ENCODE data around the gene CEPT1. TPM values are rescaled to one million over a fixed set of nuclear protein-coding genes. Genes with fewer than 3 reads are reported as not detected.

Gene CEPT1
- total RNA-seq, 1 experiment from 2014 or later, result 33.0 TPM

DNA sequence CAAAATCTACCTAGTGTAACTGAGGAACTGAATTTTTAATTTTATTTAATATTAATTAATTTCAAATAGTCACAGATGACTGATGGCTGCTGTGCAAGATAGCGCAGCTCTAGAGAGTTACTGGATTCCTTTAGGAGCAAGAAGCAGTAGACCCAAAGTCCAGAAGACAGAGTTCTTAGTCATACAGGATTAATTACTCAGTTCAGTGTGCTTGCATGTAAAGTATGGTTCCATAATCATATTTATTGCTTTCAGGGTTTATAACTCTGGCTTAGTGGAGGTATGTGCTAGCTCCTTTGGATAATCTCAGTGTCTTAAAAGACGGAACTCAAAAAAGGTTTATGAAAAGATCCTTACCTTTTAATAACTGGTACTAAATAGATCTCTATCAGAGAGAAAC, 17.4 kb downstream of the CEPT1 start:
- no peak overlapping the region for H3K9ac ChIP-seq (ENCODE audit: extremely low read depth, insufficient read length, low read length)
- no peak overlapping the region for H4K5ac ChIP-seq (ENCODE audit: insufficient read length, low read depth, low read length)
- H3K56ac ChIP-seq (ENCODE audit: insufficient read length, low read depth, low read length), result no peak overlapping the region
- H2BK12ac ChIP-seq (ENCODE audit: insufficient read length, low read depth, low read length), result no peak overlapping the region
- WGBS (ENCODE audit: extremely low coverage, insufficient read length, low lambda C conversion rate), result no CpG with 5 or more reads among the region's 2 CpGs
- no peak overlapping the region for H2BK15ac ChIP-seq (ENCODE audit: low read depth, low read length)
- Mint-ChIP-seq H3K27me3 (ENCODE audit: low read depth) (no peaks in the 10 kb centered on the region), H3K4me3 (no peak overlapping the region), H3K36me3 (ENCODE audit: insufficient read depth in 1 of 3, low read depth in 3 of 3) (peaks cover 16 to 43% (median 41%) of the 10 kb centered on the region in 3 experiments), H3K9me3 (no peaks in the 10 kb centered on the region; a peak in 1 of 5 replicates), H3K27ac (no peak overlapping the region), H3K4me1 (no peaks in the 10 kb centered on the region)
- no peaks in the 10 kb centered on the region for H3K27me3 ChIP-seq (ENCODE audit: insufficient read depth, low read length)
- H4K91ac ChIP-seq (ENCODE audit: insufficient read length, low read depth, low read length), result no peak overlapping the region
- H3K79me1 ChIP-seq (ENCODE audit: insufficient read depth, low read depth, low read length, poor library complexity, severe bottlenecking), result peaks cover 4% of the 10 kb centered on the region
- no peak overlapping the region for H3K4ac ChIP-seq (ENCODE audit: low read depth, low read length)
- no peaks in the 10 kb centered on the region for H3K4me1 ChIP-seq (ENCODE audit: insufficient read depth, low read length)
- no peak overlapping the region for H2BK5ac ChIP-seq (ENCODE audit: insufficient read length, low read length)
- no peak overlapping the region for H3T11ph ChIP-seq (ENCODE audit: low read length)
- H2BK20ac ChIP-seq (ENCODE audit: low read depth, low read length, poor library complexity, severe bottlenecking), result no peak overlapping the region
- no peak overlapping the region for H3K18ac ChIP-seq (ENCODE audit: insufficient read length, low read depth, low read length)
- H3K79me2 ChIP-seq (ENCODE audit: insufficient read depth, low read length), result peaks cover 1% of the 10 kb centered on the region; the same call in 1 of the 2 replicates
- H3K4me2 ChIP-seq (ENCODE audit: insufficient read depth, insufficient read length, low read length), result no peak overlapping the region
- no peak overlapping the region for H3K14ac ChIP-seq (ENCODE audit: insufficient read depth, low read length)
- no peak overlapping the region for H2AFZ ChIP-seq (ENCODE audit: low read length)
- no peaks in the 10 kb centered on the region for H4K20me1 ChIP-seq (ENCODE audit: control insufficient read depth, insufficient read depth, insufficient read length)
- no peak for DNase-seq
- H3K23ac ChIP-seq (ENCODE audit: insufficient read length, low read depth, low read length), result no peak overlapping the region
- TF ChIP-seq, protein P1, sequence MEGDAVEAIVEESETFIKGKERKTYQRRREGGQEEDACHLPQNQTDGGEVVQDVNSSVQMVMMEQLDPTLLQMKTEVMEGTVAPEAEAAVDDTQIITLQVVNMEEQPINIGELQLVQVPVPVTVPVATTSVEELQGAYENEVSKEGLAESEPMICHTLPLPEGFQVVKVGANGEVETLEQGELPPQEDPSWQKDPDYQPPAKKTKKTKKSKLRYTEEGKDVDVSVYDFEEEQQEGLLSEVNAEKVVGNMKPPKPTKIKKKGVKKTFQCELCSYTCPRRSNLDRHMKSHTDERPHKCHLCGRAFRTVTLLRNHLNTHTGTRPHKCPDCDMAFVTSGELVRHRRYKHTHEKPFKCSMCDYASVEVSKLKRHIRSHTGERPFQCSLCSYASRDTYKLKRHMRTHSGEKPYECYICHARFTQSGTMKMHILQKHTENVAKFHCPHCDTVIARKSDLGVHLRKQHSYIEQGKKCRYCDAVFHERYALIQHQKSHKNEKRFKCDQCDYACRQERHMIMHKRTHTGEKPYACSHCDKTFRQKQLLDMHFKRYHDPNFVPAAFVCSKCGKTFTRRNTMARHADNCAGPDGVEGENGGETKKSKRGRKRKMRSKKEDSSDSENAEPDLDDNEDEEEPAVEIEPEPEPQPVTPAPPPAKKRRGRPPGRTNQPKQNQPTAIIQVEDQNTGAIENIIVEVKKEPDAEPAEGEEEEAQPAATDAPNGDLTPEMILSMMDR (conservative IDR thresholded peaks at IDR 0.05), result no peak
- H3K9me3 ChIP-seq (ENCODE audit: control insufficient read depth, low read depth, low read length), result no peaks in the 10 kb centered on the region
- no peaks in the 10 kb centered on the region for H3K23me2 ChIP-seq (ENCODE audit: insufficient read length, low read depth, low read length, poor library complexity, severe bottlenecking)
- H2AK5ac ChIP-seq (ENCODE audit: insufficient read length, low read length), result no peak overlapping the region
- no peak overlapping the region for H3K27ac ChIP-seq (ENCODE audit: insufficient read length, low read depth, low read length)
- no peak overlapping the region for H4K8ac ChIP-seq (replicated peaks; ENCODE audit: insufficient read length, low read depth, low read length)
- no peak overlapping the region for H2BK120ac ChIP-seq (ENCODE audit: low read depth, low read length, poor library complexity, severe bottlenecking)

All from H9 (cell line).